H1 (cell line): ENCODE measurements around the gene NR2E3. TPM values are rescaled to one million over a fixed set of nuclear protein-coding genes. Genes with fewer than 3 reads are reported as not detected.

ENCODE experiments used
- CTCF ChIA-PET: fragments of 300-600 bp; sonication (Branson Sonifier 250); formaldehyde crosslinking; loops from one replicate; lab custom pipeline; 2021; ENCODE audit not compliant: partially characterized antibody; lab: Charles Lee
- POLR2A ChIA-PET: fragments of 300-600 bp; sonication (Branson Sonifier 250); formaldehyde crosslinking; loops from one replicate; lab custom pipeline; 2021; ENCODE audit warnings: inconsistent platforms; ENCODE audit not compliant: partially characterized antibody; lab: Charles Lee
- DNase-seq, 2 experiments: peaks; one replicate each; pipeline versions ENCODE4 v3.0.0 to v3.0.0-alpha.2; 2010 to 2022; ENCODE audit warnings: low spot score in 2 of 2, low read depth in 1 of 2, mixed read lengths in 1 of 2
- FAIRE-seq: peaks from 2 replicates; lab custom pipeline; 2011; peaks lifted over from hg19 to GRCh38; lab: Jason Lieb, UNC
- H2AFZ ChIP-seq: 2 replicates; pipeline ENCODE4 v1.8.1; 2012; ENCODE audit warnings: low read length, inconsistent platforms
- H2AK5ac ChIP-seq: 2 replicates; pipeline ENCODE4 v1.6.1; 2013; ENCODE audit warnings: low read depth, low read length
- H2BK120ac ChIP-seq: replicated peaks from 2 replicates; pipeline ENCODE3; 2013; ENCODE audit warnings: low read depth, low read length, inconsistent platforms
- H2BK12ac ChIP-seq: 2 replicates; pipeline ENCODE4 v1.6.1; 2013; ENCODE audit warnings: low read depth, low read length
- H2BK15ac ChIP-seq: 2 replicates; pipeline ENCODE4 v1.6.1; 2013; ENCODE audit warnings: low read length
- H2BK20ac ChIP-seq: 2 replicates; pipeline ENCODE4 v1.6.1; 2013; ENCODE audit warnings: low read length
- H2BK5ac ChIP-seq: 2 replicates; pipeline ENCODE4 v1.6.1; 2013; ENCODE audit warnings: low read depth, low read length
- H3K14ac ChIP-seq: 2 replicates; pipeline ENCODE4 v1.6.1; 2013; ENCODE audit warnings: inconsistent platforms; ENCODE audit not compliant: insufficient read length
- H3K18ac ChIP-seq: 2 replicates; pipeline ENCODE4 v1.6.1; 2013; ENCODE audit warnings: low read length; ENCODE audit errors: extremely low read depth
- H3K23ac ChIP-seq: 2 replicates; pipeline ENCODE4 v1.6.1; 2013; ENCODE audit warnings: inconsistent platforms; ENCODE audit not compliant: insufficient read length
- H3K23me2 ChIP-seq: 2 replicates; pipeline ENCODE4 v1.6.1; 2013; ENCODE audit warnings: low read depth, low read length
- H3K27ac ChIP-seq: 2 replicates; pipeline ENCODE4 v1.6.1; 2011; ENCODE audit warnings: low read depth, low read length, inconsistent platforms
- H3K27me3 ChIP-seq, 4 experiments: replicated peaks in 1 of 4; 1 replicate in 1 of 4; 2 replicates in 3 of 4; pipeline versions ENCODE4 v1.6.1 to v1.8.1; 2011 to 2013; ENCODE audit warnings: low read length in 3 of 4, mild to moderate bottlenecking in 3 of 4, inconsistent platforms in 2 of 4, mixed read lengths in 2 of 4, moderate library complexity in 1 of 4; ENCODE audit not compliant: control insufficient read depth in 3 of 4, insufficient read depth in 3 of 4; ENCODE audit errors: extremely low read depth in 1 of 4
- H3K36me3 ChIP-seq, 4 experiments: 2 replicates each; pipeline versions ENCODE4 v1.6.1 to v1.8.1; 2011 to 2013; ENCODE audit warnings: mild to moderate bottlenecking in 4 of 4, low read length in 3 of 4, moderate library complexity in 2 of 4, control low read depth in 1 of 4, inconsistent platforms in 1 of 4; ENCODE audit not compliant: insufficient read depth in 4 of 4, control insufficient read depth in 2 of 4
- H3K4ac ChIP-seq: replicated peaks from 2 replicates; pipeline ENCODE3; 2013; ENCODE audit warnings: low read length, low read depth, mixed read lengths, inconsistent platforms; ENCODE audit not compliant: insufficient read length
- H3K4me1 ChIP-seq, 4 experiments: replicated peaks in 1 of 4; 1 replicate in 1 of 4; 2 replicates in 3 of 4; pipeline versions ENCODE4 v1.6.1 to v1.8.1; 2011 to 2013; ENCODE audit warnings: low read length in 3 of 4, inconsistent platforms in 2 of 4, mixed read lengths in 1 of 4; ENCODE audit not compliant: insufficient read depth in 4 of 4, control insufficient read depth in 3 of 4
- H3K4me2 ChIP-seq, 2 experiments: 2 replicates each; pipeline versions ENCODE4 v1.6.1 to v1.8.1; 2011 to 2013; ENCODE audit warnings: low read depth in 2 of 2, low read length in 2 of 2, control low read depth in 1 of 2, inconsistent platforms in 1 of 2, mild to moderate bottlenecking in 1 of 2; ENCODE audit not compliant: insufficient read depth in 1 of 2
- H3K4me3 ChIP-seq, 4 experiments: fragments of 200-600, 300-600 bp in 1 of 4; sonication (generic), shearing (Covaris generic), sonication (Bioruptor Twin) in 1 of 4; 2 replicates each; pipeline versions ENCODE4 v1.5.1 to v1.8.1; 2011 to 2016; ENCODE audit warnings: low read length in 4 of 4, low read depth in 3 of 4, control low read depth in 2 of 4, inconsistent platforms in 2 of 4, mild to moderate bottlenecking in 2 of 4, mixed read lengths in 1 of 4, moderate library complexity in 1 of 4; ENCODE audit not compliant: insufficient read depth in 2 of 4; ENCODE audit errors: extremely low read depth in 1 of 4
- H3K56ac ChIP-seq: replicated peaks from 2 replicates; pipeline ENCODE3; 2013; ENCODE audit warnings: low read depth, mild to moderate bottlenecking, mixed read lengths, low read length, inconsistent platforms; ENCODE audit not compliant: insufficient read length
- H3K79me1 ChIP-seq: 2 replicates; pipeline ENCODE4 v1.6.1; 2013; ENCODE audit warnings: low read depth, low read length, control low read depth
- H3K79me2 ChIP-seq, 2 experiments: 2 replicates each; pipeline versions ENCODE4 v1.6.1 to v1.8.1; 2012 to 2013; ENCODE audit warnings: low read length in 2 of 2, mild to moderate bottlenecking in 2 of 2, inconsistent platforms in 1 of 2; ENCODE audit not compliant: insufficient read depth in 2 of 2, control insufficient read depth in 1 of 2
- H3K9ac ChIP-seq, 4 experiments: replicated peaks in 1 of 4; 1 replicate in 1 of 4; 2 replicates in 3 of 4; pipeline versions ENCODE4 v1.6.1 to v1.8.1; 2011 to 2013; ENCODE audit warnings: low read depth in 3 of 4, low read length in 3 of 4, control low read depth in 2 of 4, mild to moderate bottlenecking in 2 of 4, moderate library complexity in 2 of 4, inconsistent platforms in 1 of 4; ENCODE audit errors: extremely low read depth in 1 of 4
- H3K9me3 ChIP-seq, 2 experiments: 2 replicates each; pipeline versions ENCODE4 v1.6.1 to v1.8.1; 2012 to 2013; ENCODE audit warnings: mild to moderate bottlenecking in 2 of 2, moderate library complexity in 2 of 2, control low read depth in 1 of 2, inconsistent platforms in 1 of 2, low read depth in 1 of 2, low read length in 1 of 2, mixed read lengths in 1 of 2; ENCODE audit not compliant: insufficient read depth in 2 of 2
- H4K20me1 ChIP-seq, 2 experiments: replicated peaks in 1 of 2; 2 replicates each; pipeline versions ENCODE3 to v1.8.1; 2011 to 2013; ENCODE audit warnings: inconsistent platforms in 2 of 2, low read length in 2 of 2, mild to moderate bottlenecking in 1 of 2; ENCODE audit not compliant: insufficient read depth in 2 of 2, control insufficient read depth in 1 of 2
- H4K5ac ChIP-seq: 2 replicates; pipeline ENCODE4 v1.6.1; 2013; ENCODE audit warnings: low read length, low read depth, mixed read lengths, inconsistent platforms; ENCODE audit not compliant: insufficient read length
- H4K8ac ChIP-seq: 2 replicates; pipeline ENCODE4 v1.8.0; 2013; ENCODE audit warnings: mild to moderate bottlenecking, moderate library complexity, low read length, inconsistent platforms; ENCODE audit not compliant: insufficient read depth; ENCODE audit errors: extremely low read depth
- H4K91ac ChIP-seq: replicated peaks from 2 replicates; pipeline ENCODE3; 2013; ENCODE audit warnings: low read length, mixed read lengths, inconsistent platforms; ENCODE audit not compliant: insufficient read length
- ASH2L ChIP-seq: fragments of 200-600, 300-600 bp; sonication (generic); IDR thresholded peaks from one replicate; pipeline ENCODE4 v1.7.1; 2017; ENCODE audit warnings: low read length
- ATF2 ChIP-seq: IDR thresholded peaks from 2 replicates; pipeline ENCODE4 v1.6.1; 2012; ENCODE audit warnings: low read length, inconsistent platforms
- CTCF ChIP-seq, 3 experiments: IDR thresholded peaks; 1 replicate in 2 of 3; 2 replicates in 1 of 3; pipeline versions ENCODE4 v1.5.1 to v1.6.1; 2011; ENCODE audit warnings: low read length in 3 of 3, mild to moderate bottlenecking in 3 of 3, inconsistent platforms in 2 of 3, low read depth in 1 of 3, moderate library complexity in 1 of 3; ENCODE audit not compliant: insufficient read depth in 1 of 3; ENCODE audit errors: control extremely low read depth in 1 of 3
- EGR1 ChIP-seq: IDR thresholded peaks from 2 replicates; pipeline ENCODE4 v1.6.1; 2011; ENCODE audit warnings: low read depth, low read length, borderline replicate concordance
- JUN ChIP-seq: IDR thresholded peaks from 2 replicates; pipeline ENCODE4 v1.6.1; 2011; ENCODE audit warnings: low read depth, mild to moderate bottlenecking, improper control_type of control experiment, low read length
- RNF2 ChIP-seq: fragments of 200-900, 300-1000 bp; sonication (generic); IDR thresholded peaks from 2 replicates; pipeline ENCODE4 v1.7.1; 2016; ENCODE audit warnings: borderline replicate concordance, low read depth, mild to moderate bottlenecking, antibody characterized with exemption, low read length; ENCODE audit not compliant: poor library complexity, severe bottlenecking; ENCODE audit errors: missing control alignments
- SP2 ChIP-seq: IDR thresholded peaks from 2 replicates; pipeline ENCODE4 v1.6.1; 2012; ENCODE audit warnings: mild to moderate bottlenecking, low read length, inconsistent platforms
- TEAD4 ChIP-seq: IDR thresholded peaks from 2 replicates; pipeline ENCODE4 v1.6.1; 2012; ENCODE audit warnings: low read depth, low read length, inconsistent platforms, mixed read lengths
- ZNF274 ChIP-seq: IDR thresholded peaks from 2 replicates; pipeline ENCODE4 v1.7.0; 2012; ENCODE audit warnings: low read length, borderline replicate concordance; ENCODE audit errors: extremely low read depth
- WGBS, 2 experiments: shearing (Covaris generic) in 1 of 2; methylation state at CpG; one replicate each; pipeline versions ENCODE4 v1.1.6 to v1.1.7; 2013 to 2015; ENCODE audit warnings: low lambda C conversion rate in 2 of 2, mixed read lengths in 2 of 2, inconsistent platforms in 1 of 2, low coverage in 1 of 2, missing lambda C conversion rate in 1 of 2; ENCODE audit not compliant: insufficient replicate concordance in 2 of 2, insufficient coverage in 1 of 2, insufficient read length in 1 of 2; ENCODE audit errors: extremely low coverage in 1 of 2, missing lambda C conversion rate in 1 of 2; 5-methylcytosine and 5-hydroxymethylcytosine counted together
- polyA plus RNA-seq, 7 experiments: library from polyadenylated mRNA; depleted of rRNA in 3 of 7; stranded (reverse) in 5 of 7; unstranded in 2 of 7; fragments of >200 nt in 5 of 7; fragments of 200-250 nt in 2 of 7; gene quantifications; 1 replicate in 5 of 7; 2 replicates in 1 of 7; 4 replicates in 1 of 7; pipeline versions ENCODE4 v1.2.1 to v1.2.3, GENCODE V29; 2011 to 2013; ENCODE audit warnings: missing spikeins in 2 of 7, mixed read lengths in 2 of 7
- total RNA-seq: library from RNA; stranded (reverse); fragmentation: NEBNext Ultra II Directional; extraction: Animal tissue kit (Norgen Biotek cat#: 25700); gene quantifications from 2 replicates; pipeline ENCODE4 v1.2.1, GENCODE V29; 2021

The NR2E3 gene
- total and polyA plus RNA-seq, 2 of the 8 experiments (the other 6 are each of a cell fraction or from before 2014, with no cell fraction given) = 0.56 to 0.80 TPM

GRCh38 chr15:71817351-71817750, 7.0 kb downstream of the NR2E3 start:
- Histone ChIP-seq H3K18ac (no peak overlapping the region), H3K9me3 (peaks cover 9 to 14% of the 10 kb centered on the region in 2 experiments; a peak in 3 of 4 replicates), H3K27me3 (no peaks in the 10 kb centered on the region), H2BK15ac (no peak overlapping the region), H3K4me2 (no peak overlapping the region), H4K20me1 (no peaks in the 10 kb centered on the region), H3K9ac (no peak overlapping the region), H3K56ac (no peak overlapping the region), H4K5ac (no peak overlapping the region), H3K23ac (no peak overlapping the region), H2BK20ac (no peak overlapping the region), H3K4me3 (no peak overlapping the region), H3K14ac (no peak overlapping the region), H4K91ac (no peak overlapping the region), H2BK12ac (no peak overlapping the region), H2AFZ (no peak overlapping the region), H3K4me1 (no peaks in the 10 kb centered on the region), H2AK5ac (no peak overlapping the region), H3K23me2 (no peaks in the 10 kb centered on the region), H3K79me2 (no peaks in the 10 kb centered on the region), H4K8ac (no peak overlapping the region), H3K4ac (no peak overlapping the region), H3K27ac (no peak overlapping the region), H3K36me3 (peaks cover 0 to 14% (median 3%) of the 10 kb centered on the region in 4 experiments; a peak in 3 of 8 replicates), H2BK5ac (no peak overlapping the region), H2BK120ac (no peak overlapping the region), H3K79me1 (no peaks in the 10 kb centered on the region)
- WGBS, 2 experiments = 92% methylated on average over 11 of the region's 13 CpGs; no CpG with 5 or more reads in 1 of the 2 experiments
- ChIA-PET CTCF (interaction anchor here (1.3 kb wide), 1 partner anchor 12 kb away, joined by 3 read pairs; no protein-coding TSS in a partner anchor), POLR2A (no interaction called here)
- FAIRE-seq (no peak), DNase-seq (no peak)
- TF ChIP-seq TEAD4 (no peak), ATF2 (no peak), ZNF274 (no peak), EGR1 (no peak), JUN (no peak), RNF2 (no peak), SP2 (no peak), CTCF (IDR thresholded peaks at IDR 0.05; ENCODE audit: control extremely low read depth in 1 of 3, insufficient read depth in 1 of 3, low read depth in 1 of 3, low read length in 3 of 3) (no peak), ASH2L (no peak)
